ENCODE data around the gene PLCL1. TPM values are rescaled to one million over a fixed set of nuclear protein-coding genes. Genes with fewer than 3 reads are reported as not detected.

Gene PLCL1
- total RNA-seq, 1 experiment from 2014 or later = 0.07 TPM

DNA sequence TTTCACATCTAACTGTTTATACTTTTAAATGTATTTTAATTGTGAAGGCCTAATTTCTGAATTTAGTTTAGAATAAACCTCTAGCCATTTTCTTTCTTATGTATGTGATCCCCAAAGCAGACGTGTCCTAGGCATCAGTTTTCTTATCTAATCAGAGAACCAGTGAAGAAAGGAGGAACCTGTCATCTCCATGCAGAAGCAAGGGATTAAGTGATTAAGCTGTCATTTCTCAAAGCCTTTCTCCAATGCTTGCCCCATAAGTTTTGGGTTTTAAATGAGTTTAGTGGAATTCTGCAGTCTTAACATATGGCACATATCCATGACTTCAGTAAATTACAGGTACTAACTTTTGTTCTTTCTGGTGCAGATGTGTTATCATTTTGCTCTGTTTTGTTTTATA lies 190.4 kb downstream of the PLCL1 start:
- TF ChIP-seq ATF1 (CRISPR knock-in tag; IDR thresholded peaks at IDR 0.05) = no peak
- no peak for TF ChIP-seq NR3C1 (CRISPR knock-in tag; conservative IDR thresholded peaks at IDR 0.05; ENCODE audit: low read depth)
- TF ChIP-seq, protein P1, sequence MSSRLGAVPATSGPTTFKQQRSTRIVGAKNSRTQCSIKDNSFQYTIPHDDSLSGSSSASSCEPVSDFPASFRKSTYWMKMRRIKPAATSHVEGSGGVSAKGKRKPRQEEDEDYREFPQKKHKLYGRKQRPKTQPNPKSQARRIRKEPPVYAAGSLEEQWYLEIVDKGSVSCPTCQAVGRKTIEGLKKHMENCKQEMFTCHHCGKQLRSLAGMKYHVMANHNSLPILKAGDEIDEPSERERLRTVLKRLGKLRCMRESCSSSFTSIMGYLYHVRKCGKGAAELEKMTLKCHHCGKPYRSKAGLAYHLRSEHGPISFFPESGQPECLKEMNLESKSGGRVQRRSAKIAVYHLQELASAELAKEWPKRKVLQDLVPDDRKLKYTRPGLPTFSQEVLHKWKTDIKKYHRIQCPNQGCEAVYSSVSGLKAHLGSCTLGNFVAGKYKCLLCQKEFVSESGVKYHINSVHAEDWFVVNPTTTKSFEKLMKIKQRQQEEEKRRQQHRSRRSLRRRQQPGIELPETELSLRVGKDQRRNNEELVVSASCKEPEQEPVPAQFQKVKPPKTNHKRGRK (CRISPR knock-in tag; IDR thresholded peaks at IDR 0.05; ENCODE audit: borderline replicate concordance) = no peak
- TF ChIP-seq RELA (CRISPR knock-in tag; IDR thresholded peaks at IDR 0.05; ENCODE audit: borderline replicate concordance) = no peak
- TF ChIP-seq, protein P2, sequence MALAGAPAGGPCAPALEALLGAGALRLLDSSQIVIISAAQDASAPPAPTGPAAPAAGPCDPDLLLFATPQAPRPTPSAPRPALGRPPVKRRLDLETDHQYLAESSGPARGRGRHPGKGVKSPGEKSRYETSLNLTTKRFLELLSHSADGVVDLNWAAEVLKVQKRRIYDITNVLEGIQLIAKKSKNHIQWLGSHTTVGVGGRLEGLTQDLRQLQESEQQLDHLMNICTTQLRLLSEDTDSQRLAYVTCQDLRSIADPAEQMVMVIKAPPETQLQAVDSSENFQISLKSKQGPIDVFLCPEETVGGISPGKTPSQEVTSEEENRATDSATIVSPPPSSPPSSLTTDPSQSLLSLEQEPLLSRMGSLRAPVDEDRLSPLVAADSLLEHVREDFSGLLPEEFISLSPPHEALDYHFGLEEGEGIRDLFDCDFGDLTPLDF (CRISPR knock-in tag; IDR thresholded peaks at IDR 0.05) = no peak
- no peak for TF ChIP-seq GABPB1 (CRISPR knock-in tag; IDR thresholded peaks at IDR 0.05)
- TF ChIP-seq, protein P3, sequence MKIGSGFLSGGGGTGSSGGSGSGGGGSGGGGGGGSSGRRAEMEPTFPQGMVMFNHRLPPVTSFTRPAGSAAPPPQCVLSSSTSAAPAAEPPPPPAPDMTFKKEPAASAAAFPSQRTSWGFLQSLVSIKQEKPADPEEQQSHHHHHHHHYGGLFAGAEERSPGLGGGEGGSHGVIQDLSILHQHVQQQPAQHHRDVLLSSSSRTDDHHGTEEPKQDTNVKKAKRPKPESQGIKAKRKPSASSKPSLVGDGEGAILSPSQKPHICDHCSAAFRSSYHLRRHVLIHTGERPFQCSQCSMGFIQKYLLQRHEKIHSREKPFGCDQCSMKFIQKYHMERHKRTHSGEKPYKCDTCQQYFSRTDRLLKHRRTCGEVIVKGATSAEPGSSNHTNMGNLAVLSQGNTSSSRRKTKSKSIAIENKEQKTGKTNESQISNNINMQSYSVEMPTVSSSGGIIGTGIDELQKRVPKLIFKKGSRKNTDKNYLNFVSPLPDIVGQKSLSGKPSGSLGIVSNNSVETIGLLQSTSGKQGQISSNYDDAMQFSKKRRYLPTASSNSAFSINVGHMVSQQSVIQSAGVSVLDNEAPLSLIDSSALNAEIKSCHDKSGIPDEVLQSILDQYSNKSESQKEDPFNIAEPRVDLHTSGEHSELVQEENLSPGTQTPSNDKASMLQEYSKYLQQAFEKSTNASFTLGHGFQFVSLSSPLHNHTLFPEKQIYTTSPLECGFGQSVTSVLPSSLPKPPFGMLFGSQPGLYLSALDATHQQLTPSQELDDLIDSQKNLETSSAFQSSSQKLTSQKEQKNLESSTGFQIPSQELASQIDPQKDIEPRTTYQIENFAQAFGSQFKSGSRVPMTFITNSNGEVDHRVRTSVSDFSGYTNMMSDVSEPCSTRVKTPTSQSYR (CRISPR knock-in tag; IDR thresholded peaks at IDR 0.05) = no peak
- TF ChIP-seq, protein P4, sequence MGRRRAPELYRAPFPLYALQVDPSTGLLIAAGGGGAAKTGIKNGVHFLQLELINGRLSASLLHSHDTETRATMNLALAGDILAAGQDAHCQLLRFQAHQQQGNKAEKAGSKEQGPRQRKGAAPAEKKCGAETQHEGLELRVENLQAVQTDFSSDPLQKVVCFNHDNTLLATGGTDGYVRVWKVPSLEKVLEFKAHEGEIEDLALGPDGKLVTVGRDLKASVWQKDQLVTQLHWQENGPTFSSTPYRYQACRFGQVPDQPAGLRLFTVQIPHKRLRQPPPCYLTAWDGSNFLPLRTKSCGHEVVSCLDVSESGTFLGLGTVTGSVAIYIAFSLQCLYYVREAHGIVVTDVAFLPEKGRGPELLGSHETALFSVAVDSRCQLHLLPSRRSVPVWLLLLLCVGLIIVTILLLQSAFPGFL (CRISPR knock-in tag; IDR thresholded peaks at IDR 0.05; ENCODE audit: borderline replicate concordance) = no peak
- TF ChIP-seq, protein P5, sequence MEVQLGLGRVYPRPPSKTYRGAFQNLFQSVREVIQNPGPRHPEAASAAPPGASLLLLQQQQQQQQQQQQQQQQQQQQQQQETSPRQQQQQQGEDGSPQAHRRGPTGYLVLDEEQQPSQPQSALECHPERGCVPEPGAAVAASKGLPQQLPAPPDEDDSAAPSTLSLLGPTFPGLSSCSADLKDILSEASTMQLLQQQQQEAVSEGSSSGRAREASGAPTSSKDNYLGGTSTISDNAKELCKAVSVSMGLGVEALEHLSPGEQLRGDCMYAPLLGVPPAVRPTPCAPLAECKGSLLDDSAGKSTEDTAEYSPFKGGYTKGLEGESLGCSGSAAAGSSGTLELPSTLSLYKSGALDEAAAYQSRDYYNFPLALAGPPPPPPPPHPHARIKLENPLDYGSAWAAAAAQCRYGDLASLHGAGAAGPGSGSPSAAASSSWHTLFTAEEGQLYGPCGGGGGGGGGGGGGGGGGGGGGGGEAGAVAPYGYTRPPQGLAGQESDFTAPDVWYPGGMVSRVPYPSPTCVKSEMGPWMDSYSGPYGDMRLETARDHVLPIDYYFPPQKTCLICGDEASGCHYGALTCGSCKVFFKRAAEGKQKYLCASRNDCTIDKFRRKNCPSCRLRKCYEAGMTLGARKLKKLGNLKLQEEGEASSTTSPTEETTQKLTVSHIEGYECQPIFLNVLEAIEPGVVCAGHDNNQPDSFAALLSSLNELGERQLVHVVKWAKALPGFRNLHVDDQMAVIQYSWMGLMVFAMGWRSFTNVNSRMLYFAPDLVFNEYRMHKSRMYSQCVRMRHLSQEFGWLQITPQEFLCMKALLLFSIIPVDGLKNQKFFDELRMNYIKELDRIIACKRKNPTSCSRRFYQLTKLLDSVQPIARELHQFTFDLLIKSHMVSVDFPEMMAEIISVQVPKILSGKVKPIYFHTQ (CRISPR knock-in tag; IDR thresholded peaks at IDR 0.05) = no peak
- no peak for TF ChIP-seq NR1H2 (CRISPR knock-in tag; IDR thresholded peaks at IDR 0.05)
- TF ChIP-seq, protein P6, sequence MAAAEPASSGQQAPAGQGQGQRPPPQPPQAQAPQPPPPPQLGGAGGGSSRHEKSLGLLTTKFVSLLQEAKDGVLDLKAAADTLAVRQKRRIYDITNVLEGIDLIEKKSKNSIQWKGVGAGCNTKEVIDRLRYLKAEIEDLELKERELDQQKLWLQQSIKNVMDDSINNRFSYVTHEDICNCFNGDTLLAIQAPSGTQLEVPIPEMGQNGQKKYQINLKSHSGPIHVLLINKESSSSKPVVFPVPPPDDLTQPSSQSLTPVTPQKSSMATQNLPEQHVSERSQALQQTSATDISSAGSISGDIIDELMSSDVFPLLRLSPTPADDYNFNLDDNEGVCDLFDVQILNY (CRISPR knock-in tag; IDR thresholded peaks at IDR 0.05) = no peak
- H3K27me3 Mint-ChIP-seq (ENCODE audit: low read depth) = no peaks in the 10 kb centered on the region; the same call in 1 of the 2 replicates
- peaks cover 16% of the 10 kb centered on the region for H3K9me3 Mint-ChIP-seq
- POLR2A ChIA-PET = no interaction called here
- no peak overlapping the region for H3K4me3 Mint-ChIP-seq
- no peak for ATAC-seq
- H3K36me3 Mint-ChIP-seq = peaks cover 4% of the 10 kb centered on the region
- H3K27ac Mint-ChIP-seq = no peak overlapping the region
- no peak for DNase-seq (ENCODE audit: low spot score)
- peaks cover 3% of the 10 kb centered on the region; the same call in 1 of the 2 replicates for H3K4me1 Mint-ChIP-seq
- CTCF ChIA-PET = no interaction called here

DNA sequence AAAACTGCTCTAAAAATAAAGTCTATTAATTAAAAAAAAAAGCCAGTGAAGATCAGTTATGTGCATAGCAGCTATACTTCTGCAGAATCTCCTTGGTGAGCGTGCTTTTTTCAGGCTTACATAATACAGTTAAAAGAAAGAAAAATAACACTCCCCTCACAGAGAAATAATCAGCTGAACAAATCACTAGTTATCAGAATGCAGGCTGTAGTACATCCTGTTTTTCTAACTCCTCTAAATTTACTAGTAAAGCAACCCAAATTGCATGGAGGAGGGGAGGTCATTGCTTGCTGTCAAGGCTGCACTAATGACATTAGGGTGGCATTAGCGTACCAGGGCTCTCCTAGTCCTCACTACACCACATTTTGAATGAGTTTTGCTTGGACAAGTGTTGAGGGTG lies 192.2 kb downstream of the PLCL1 start:
- DNase-seq (ENCODE audit: low spot score) = no peak
- POLR2A ChIA-PET = no interaction called here
- no peak for ATAC-seq
- Mint-ChIP-seq H3K27ac (no peak overlapping the region), H3K36me3 (no peaks in the 10 kb centered on the region), H3K27me3 (ENCODE audit: low read depth) (no peaks in the 10 kb centered on the region; the same call in 1 of the 2 replicates), H3K4me3 (no peak overlapping the region), H3K9me3 (no peaks in the 10 kb centered on the region), H3K4me1 (no peaks in the 10 kb centered on the region; the same call in 1 of the 2 replicates)
- CTCF ChIA-PET = no interaction called here
- TF ChIP-seq GTF2I (CRISPR knock-in tag; conservative IDR thresholded peaks at IDR 0.05) = no peak
- TF ChIP-seq NFYB (CRISPR knock-in tag; conservative IDR thresholded peaks at IDR 0.05; ENCODE audit: low read depth) = no peak
- TF ChIP-seq, protein P5 (CRISPR knock-in tag; IDR thresholded peaks at IDR 0.05) = no peak
- no peak for TF ChIP-seq SMAD4 (CRISPR knock-in tag; IDR thresholded peaks at IDR 0.05)
- no peak for TF ChIP-seq NR1H2 (CRISPR knock-in tag; IDR thresholded peaks at IDR 0.05)
- TF ChIP-seq, protein P2 (CRISPR knock-in tag; IDR thresholded peaks at IDR 0.05) = no peak
- no peak for TF ChIP-seq FOXK1 (CRISPR knock-in tag; IDR thresholded peaks at IDR 0.05)
- no peak for TF ChIP-seq ATF1 (CRISPR knock-in tag; IDR thresholded peaks at IDR 0.05)
- TF ChIP-seq TEAD4 (CRISPR knock-in tag; IDR thresholded peaks at IDR 0.05) = no peak
- no peak for TF ChIP-seq ZNF232 (CRISPR knock-in tag; IDR thresholded peaks at IDR 0.05)

All from WTC11 (cell line).